Measurements from ENCODE around the gene CTNNBL1. TPM values are rescaled to one million over a fixed set of nuclear protein-coding genes. Genes with fewer than 3 reads are reported as not detected.

CTNNBL1 gene
- total RNA-seq, 2 experiments from 2014 or later = 31.1 to 33.4 TPM

GRCh38 chr20:37879843-37880242, 186.0 kb downstream of the CTNNBL1 start:
- ChIA-PET CTCF (no interaction called here), POLR2A (no interaction called here)
- intact Hi-C loops (cut with DNase I, micrococcal nuclease) = no loop called here
- Histone ChIP-seq H3K4me1 (ENCODE audit: insufficient read depth, low read length) (no peaks in the 10 kb centered on the region), H3K27ac (ENCODE audit: low read depth in 1 of 2, low read length in 2 of 2) (no peak overlapping the region), H3K9me3 (ENCODE audit: control insufficient read depth in 1 of 2, insufficient read depth in 1 of 2, low read length in 2 of 2) (no peaks in the 10 kb centered on the region), H3K36me3 (ENCODE audit: insufficient read depth, low read length) (no peaks in the 10 kb centered on the region), H3K27me3 (ENCODE audit: control insufficient read depth in 1 of 2, insufficient read depth in 2 of 2, low read length in 2 of 2) (no peaks in the 10 kb centered on the region), H3K4me3 (ENCODE audit: low read length) (no peak overlapping the region)
- Mint-ChIP-seq H3K4me1 (ENCODE audit: low read depth) (no peaks in the 10 kb centered on the region), H3K27me3 (no peaks in the 10 kb centered on the region), H3K36me3 (ENCODE audit: low read depth) (no peaks in the 10 kb centered on the region), H3K4me3 (no peak overlapping the region), H3K27ac (no peak overlapping the region), H3K9me3 (no peaks in the 10 kb centered on the region)
- ATAC-seq (ENCODE audit: poor library complexity) (no peak), DNase-seq (no peak)
- no peak for TF ChIP-seq CTCF (IDR thresholded peaks at IDR 0.05)

GRCh38 chr20:37880726-37881591, 187.1 kb downstream of the CTNNBL1 start:
- no peaks in the 10 kb centered on the region for H3K4me1 ChIP-seq (ENCODE audit: insufficient read depth, low read length)
- no peaks in the 10 kb centered on the region for H3K27me3 ChIP-seq (ENCODE audit: control insufficient read depth in 1 of 2, insufficient read depth in 2 of 2, low read length in 2 of 2)
- no peak overlapping the region for H3K27ac ChIP-seq (ENCODE audit: low read depth in 1 of 2, low read length in 2 of 2)
- Mint-ChIP-seq H3K27ac (no peak overlapping the region), H3K9me3 (no peaks in the 10 kb centered on the region), H3K4me3 (no peak overlapping the region), H3K36me3 (ENCODE audit: low read depth) (no peaks in the 10 kb centered on the region), H3K4me1 (ENCODE audit: low read depth) (no peaks in the 10 kb centered on the region), H3K27me3 (no peaks in the 10 kb centered on the region)
- no peak overlapping the region for H3K4me3 ChIP-seq (ENCODE audit: low read length)
- intact Hi-C loops (cut with DNase I, micrococcal nuclease) = no loop called here
- ChIA-PET POLR2A (no interaction called here), CTCF (no interaction called here)
- no peaks in the 10 kb centered on the region for H3K9me3 ChIP-seq (ENCODE audit: control insufficient read depth in 1 of 2, insufficient read depth in 1 of 2, low read length in 2 of 2)
- ATAC-seq (ENCODE audit: poor library complexity) = no peak
- H3K36me3 ChIP-seq (ENCODE audit: insufficient read depth, low read length) = no peaks in the 10 kb centered on the region
- no peak for TF ChIP-seq CTCF (IDR thresholded peaks at IDR 0.05)
- no peak for DNase-seq

- ATAC-seq (ENCODE audit: poor library complexity) = no peak
- no peak overlapping the region for H3K4me3 ChIP-seq (ENCODE audit: low read length)
- intact Hi-C loops (cut with DNase I, micrococcal nuclease) = no loop called here
- H3K27me3 ChIP-seq (ENCODE audit: control insufficient read depth in 1 of 2, insufficient read depth in 2 of 2, low read length in 2 of 2) = no peaks in the 10 kb centered on the region
- ChIA-PET POLR2A (no interaction called here), CTCF (no interaction called here)
- H3K36me3 Mint-ChIP-seq (ENCODE audit: low read depth) = no peaks in the 10 kb centered on the region
- no peak overlapping the region for H3K27ac ChIP-seq (ENCODE audit: low read depth in 1 of 2, low read length in 2 of 2)
- no peaks in the 10 kb centered on the region for H3K36me3 ChIP-seq (ENCODE audit: insufficient read depth, low read length)
- H3K4me1 ChIP-seq (ENCODE audit: insufficient read depth, low read length) = no peaks in the 10 kb centered on the region
- no peak overlapping the region for H3K27ac Mint-ChIP-seq
- no peak for DNase-seq
- no peaks in the 10 kb centered on the region for H3K9me3 ChIP-seq (ENCODE audit: control insufficient read depth in 1 of 2, insufficient read depth in 1 of 2, low read length in 2 of 2)
- TF ChIP-seq CTCF (IDR thresholded peaks at IDR 0.05) = no peak
- H3K4me1 Mint-ChIP-seq (ENCODE audit: low read depth) = no peaks in the 10 kb centered on the region
- no peaks in the 10 kb centered on the region for H3K9me3 Mint-ChIP-seq
- H3K4me3 Mint-ChIP-seq = no peak overlapping the region
- H3K27me3 Mint-ChIP-seq = no peaks in the 10 kb centered on the region
Measured at GRCh38 chr20:37881601-37882343, 187.9 kb downstream of the CTNNBL1 start.

All from CD4-positive, alpha-beta T cell (primary cell).